Smooth muscle cell (in vitro differentiated cells): ENCODE measurements around the gene KIF5B. TPM values are rescaled to one million over a fixed set of nuclear protein-coding genes. Genes with fewer than 3 reads are reported as not detected.

Source experiments
- DNase-seq: peaks from one replicate; lab custom pipeline; 2025; ENCODE audit not compliant: unreplicated experiment; lab: John Stamatoyannopoulos, UW
- H2AFZ ChIP-seq: fragments of 200-600 bp; sonication (generic); 2 replicates; pipeline ENCODE4 v1.6.0; 2016; ENCODE audit warnings: antibody characterized with exemption, low read depth, mild to moderate bottlenecking
- H3F3A ChIP-seq: fragments of 200-600 bp; sonication (generic); 2 replicates; pipeline ENCODE4 v1.6.0; 2017; ENCODE audit warnings: antibody characterized with exemption, low read depth
- H3K27ac ChIP-seq: fragments of 200-600 bp; sonication (generic); 2 replicates; pipeline ENCODE4 v1.5.1; 2016; ENCODE audit warnings: low read depth, mild to moderate bottlenecking
- H3K27me3 ChIP-seq: fragments of 200-600 bp; sonication (generic); 2 replicates; pipeline ENCODE4 v1.6.1; 2016; ENCODE audit warnings: low read depth, mild to moderate bottlenecking
- H3K36me3 ChIP-seq: fragments of 200-600 bp; sonication (generic); 2 replicates; pipeline ENCODE4 v1.5.1; 2016; ENCODE audit warnings: low read depth
- H3K4me1 ChIP-seq: fragments of 200-600 bp; sonication (generic); 2 replicates; pipeline ENCODE4 v1.5.1; 2016; ENCODE audit warnings: low read depth
- H3K4me2 ChIP-seq: fragments of 200-600 bp; sonication (generic); 2 replicates; pipeline ENCODE4 v1.6.0; 2016; ENCODE audit warnings: mild to moderate bottlenecking
- H3K4me3 ChIP-seq: fragments of 200-600 bp; sonication (generic); 2 replicates; pipeline ENCODE4 v1.5.1; 2016; ENCODE audit warnings: mild to moderate bottlenecking
- H3K79me2 ChIP-seq: fragments of 200-600 bp; sonication (generic); 2 replicates; pipeline ENCODE4 v1.6.0; 2016; ENCODE audit warnings: low read depth, mild to moderate bottlenecking
- H3K9ac ChIP-seq: fragments of 200-600 bp; sonication (generic); 2 replicates; pipeline ENCODE4 v1.6.0; 2016; ENCODE audit warnings: low read depth
- H3K9me3 ChIP-seq: fragments of 200-600 bp; sonication (generic); replicated peaks from 2 replicates; pipeline ENCODE4 v1.5.1; 2016; ENCODE audit warnings: low read depth
- H4K20me1 ChIP-seq: fragments of 200-600 bp; sonication (generic); 2 replicates; pipeline ENCODE4 v1.6.0; 2016; ENCODE audit warnings: low read depth
- WGBS: methylation state at CpG from one replicate; pipeline ENCODE4 v1.1.7; 2016; ENCODE audit warnings: low lambda C conversion rate; 5-methylcytosine and 5-hydroxymethylcytosine counted together
- polyA plus RNA-seq: library from polyadenylated mRNA; unstranded; fragments of >200 nt; fragmentation: Nextera tagmentation; extraction: Ambion mirVana; gene quantifications from 2 replicates; pipeline ENCODE4 v1.2.1, GENCODE V29; 2016
- total RNA-seq: library from RNA; depleted of rRNA; stranded (reverse); fragments of >200 nt; gene quantifications from 2 replicates; pipeline ENCODE4 v1.2.3, GENCODE V29; 2014
- TF ChIP-seq, protein P1 (sequence below): fragments of 200-600 bp; sonication (generic); IDR thresholded peaks from 2 replicates; pipeline ENCODE4 v1.5.1; 2017; ENCODE audit warnings: borderline replicate concordance, mild to moderate bottlenecking, antibody characterized with exemption; ENCODE audit not compliant: insufficient read depth, poor library complexity, severe bottlenecking

The KIF5B gene
- total and polyA plus RNA-seq, 2 experiments from 2014 or later, result 74.2 to 164 TPM

DNA sequence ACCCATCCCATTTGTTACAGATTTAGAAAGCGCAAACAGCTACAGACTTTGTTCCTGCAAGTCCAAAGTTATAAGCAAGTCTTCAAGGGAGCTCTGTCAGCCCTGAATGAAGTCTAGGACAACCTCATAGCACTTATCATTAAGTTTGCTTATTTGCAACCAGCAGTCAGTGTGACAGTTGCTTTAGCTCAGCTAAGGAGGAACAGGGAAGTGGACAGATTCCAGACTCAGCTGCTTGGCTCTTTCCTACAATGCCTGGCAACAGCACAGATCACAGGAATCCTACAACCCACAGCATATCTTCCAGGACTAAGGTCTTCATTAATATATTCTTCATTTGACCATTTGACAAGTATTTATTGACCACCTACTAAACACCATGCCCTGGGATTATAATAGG, 17.4 kb upstream of the KIF5B start:
- Histone ChIP-seq H3K27me3 (no peaks in the 10 kb centered on the region), H4K20me1 (no peaks in the 10 kb centered on the region), H3K4me2 (no peak overlapping the region), H2AFZ (peak overlapping the region; percentile 61), H3K4me1 (no peaks in the 10 kb centered on the region), H3F3A (no peaks in the 10 kb centered on the region), H3K9me3 (no peaks in the 10 kb centered on the region), H3K79me2 (no peaks in the 10 kb centered on the region), H3K4me3 (no peak overlapping the region), H3K27ac (no peak overlapping the region), H3K9ac (no peak overlapping the region), H3K36me3 (no peaks in the 10 kb centered on the region)
- DNase-seq, result no peak
- 97% methylated on average over 1 of the region's 1 CpG for WGBS
- TF ChIP-seq, protein P1, sequence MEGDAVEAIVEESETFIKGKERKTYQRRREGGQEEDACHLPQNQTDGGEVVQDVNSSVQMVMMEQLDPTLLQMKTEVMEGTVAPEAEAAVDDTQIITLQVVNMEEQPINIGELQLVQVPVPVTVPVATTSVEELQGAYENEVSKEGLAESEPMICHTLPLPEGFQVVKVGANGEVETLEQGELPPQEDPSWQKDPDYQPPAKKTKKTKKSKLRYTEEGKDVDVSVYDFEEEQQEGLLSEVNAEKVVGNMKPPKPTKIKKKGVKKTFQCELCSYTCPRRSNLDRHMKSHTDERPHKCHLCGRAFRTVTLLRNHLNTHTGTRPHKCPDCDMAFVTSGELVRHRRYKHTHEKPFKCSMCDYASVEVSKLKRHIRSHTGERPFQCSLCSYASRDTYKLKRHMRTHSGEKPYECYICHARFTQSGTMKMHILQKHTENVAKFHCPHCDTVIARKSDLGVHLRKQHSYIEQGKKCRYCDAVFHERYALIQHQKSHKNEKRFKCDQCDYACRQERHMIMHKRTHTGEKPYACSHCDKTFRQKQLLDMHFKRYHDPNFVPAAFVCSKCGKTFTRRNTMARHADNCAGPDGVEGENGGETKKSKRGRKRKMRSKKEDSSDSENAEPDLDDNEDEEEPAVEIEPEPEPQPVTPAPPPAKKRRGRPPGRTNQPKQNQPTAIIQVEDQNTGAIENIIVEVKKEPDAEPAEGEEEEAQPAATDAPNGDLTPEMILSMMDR, result no peak

- no peaks in the 10 kb centered on the region for H4K20me1 ChIP-seq
- H3K36me3 ChIP-seq, result no peaks in the 10 kb centered on the region
- no peaks in the 10 kb centered on the region for H3F3A ChIP-seq
- WGBS, result 93% methylated on average over 5 of the region's 5 CpGs
- no peak overlapping the region for H3K4me2 ChIP-seq
- TF ChIP-seq, protein P1, result no peak
- H2AFZ ChIP-seq, result no peak overlapping the region
- H3K4me3 ChIP-seq, result no peak overlapping the region
- no peak overlapping the region for H3K27ac ChIP-seq
- DNase-seq, result no peak
- no peaks in the 10 kb centered on the region for H3K9me3 ChIP-seq
- no peaks in the 10 kb centered on the region for H3K4me1 ChIP-seq
- H3K9ac ChIP-seq, result no peak overlapping the region
- H3K79me2 ChIP-seq, result no peaks in the 10 kb centered on the region
- no peaks in the 10 kb centered on the region for H3K27me3 ChIP-seq
These were observed 16.9 kb upstream of the KIF5B start for GRCh38 chr10:32073128-32073527.

DNA sequence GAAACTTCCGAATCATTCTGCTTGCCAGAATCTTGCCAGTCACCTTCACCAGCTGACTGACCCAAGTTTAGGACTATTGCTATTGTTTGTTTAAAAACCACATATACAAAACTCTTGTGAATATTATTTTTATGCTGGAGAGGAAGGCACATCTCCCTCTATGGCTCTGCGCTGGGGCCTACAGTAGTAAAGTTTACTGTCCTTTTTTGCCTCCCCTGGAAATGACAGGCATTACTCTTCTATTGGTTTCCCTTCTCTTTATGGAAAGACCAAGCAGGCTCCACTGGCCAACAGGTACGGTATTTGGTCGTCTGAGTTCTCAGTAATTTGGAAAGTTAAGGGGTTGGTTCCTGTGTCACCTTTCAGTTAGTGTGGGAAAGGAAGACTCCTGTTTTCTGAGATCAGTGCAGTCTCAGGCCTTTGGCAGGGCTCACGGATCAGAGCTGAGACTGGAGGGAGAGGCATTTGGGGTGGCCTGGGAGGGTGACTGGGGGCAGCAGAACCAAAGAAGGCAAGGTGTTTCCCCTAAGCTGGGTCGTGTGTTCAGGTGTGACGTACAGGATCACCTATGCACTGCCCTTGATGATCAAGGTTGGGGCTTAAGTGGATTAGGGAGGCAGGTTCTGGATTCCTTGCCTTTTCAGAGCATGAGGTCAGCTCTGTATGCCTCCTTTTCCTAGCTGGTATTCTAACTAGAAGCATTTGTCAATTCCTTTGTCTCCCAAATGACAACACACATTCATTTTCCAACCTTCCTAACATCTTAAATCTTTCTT, 16.0 kb upstream of the KIF5B start:
- Histone ChIP-seq H4K20me1 (no peaks in the 10 kb centered on the region), H3K79me2 (no peaks in the 10 kb centered on the region), H3K4me3 (no peak overlapping the region), H3K36me3 (no peaks in the 10 kb centered on the region), H3K4me1 (no peaks in the 10 kb centered on the region), H3K4me2 (no peak overlapping the region), H3K9me3 (no peaks in the 10 kb centered on the region), H3K27me3 (no peaks in the 10 kb centered on the region), H2AFZ (peak overlapping the region; percentile 46), H3F3A (no peaks in the 10 kb centered on the region), H3K27ac (no peak overlapping the region), H3K9ac (no peak overlapping the region)
- WGBS, result 66% methylated on average over 7 of the region's 7 CpGs
- TF ChIP-seq, protein P1, result no peak
- DNase-seq, result no peak

GRCh38 chr10:32070645-32071044, 14.4 kb upstream of the KIF5B start:
- Histone ChIP-seq H3K27me3 (no peaks in the 10 kb centered on the region), H3K36me3 (no peaks in the 10 kb centered on the region), H3F3A (no peaks in the 10 kb centered on the region), H4K20me1 (no peaks in the 10 kb centered on the region), H3K27ac (no peak overlapping the region), H3K9ac (no peak overlapping the region), H3K4me2 (no peak overlapping the region), H3K4me1 (no peaks in the 10 kb centered on the region), H2AFZ (no peak overlapping the region), H3K79me2 (no peaks in the 10 kb centered on the region), H3K4me3 (no peak overlapping the region), H3K9me3 (no peaks in the 10 kb centered on the region)
- WGBS, result 83% methylated on average over 2 of the region's 2 CpGs
- TF ChIP-seq, protein P1, result no peak
- no peak for DNase-seq
